GM18909 (cell line): ENCODE data around the gene HOXA10.

Source experiments
- ATAC-seq: cut with Tn5 transposase; IDR thresholded peaks from one replicate; pipeline ENCODE4 v1.9.1; 2021; ENCODE audit warnings: mild to moderate bottlenecking; ENCODE audit not compliant: unreplicated experiment, poor library complexity

The HOXA10 gene

DNA sequence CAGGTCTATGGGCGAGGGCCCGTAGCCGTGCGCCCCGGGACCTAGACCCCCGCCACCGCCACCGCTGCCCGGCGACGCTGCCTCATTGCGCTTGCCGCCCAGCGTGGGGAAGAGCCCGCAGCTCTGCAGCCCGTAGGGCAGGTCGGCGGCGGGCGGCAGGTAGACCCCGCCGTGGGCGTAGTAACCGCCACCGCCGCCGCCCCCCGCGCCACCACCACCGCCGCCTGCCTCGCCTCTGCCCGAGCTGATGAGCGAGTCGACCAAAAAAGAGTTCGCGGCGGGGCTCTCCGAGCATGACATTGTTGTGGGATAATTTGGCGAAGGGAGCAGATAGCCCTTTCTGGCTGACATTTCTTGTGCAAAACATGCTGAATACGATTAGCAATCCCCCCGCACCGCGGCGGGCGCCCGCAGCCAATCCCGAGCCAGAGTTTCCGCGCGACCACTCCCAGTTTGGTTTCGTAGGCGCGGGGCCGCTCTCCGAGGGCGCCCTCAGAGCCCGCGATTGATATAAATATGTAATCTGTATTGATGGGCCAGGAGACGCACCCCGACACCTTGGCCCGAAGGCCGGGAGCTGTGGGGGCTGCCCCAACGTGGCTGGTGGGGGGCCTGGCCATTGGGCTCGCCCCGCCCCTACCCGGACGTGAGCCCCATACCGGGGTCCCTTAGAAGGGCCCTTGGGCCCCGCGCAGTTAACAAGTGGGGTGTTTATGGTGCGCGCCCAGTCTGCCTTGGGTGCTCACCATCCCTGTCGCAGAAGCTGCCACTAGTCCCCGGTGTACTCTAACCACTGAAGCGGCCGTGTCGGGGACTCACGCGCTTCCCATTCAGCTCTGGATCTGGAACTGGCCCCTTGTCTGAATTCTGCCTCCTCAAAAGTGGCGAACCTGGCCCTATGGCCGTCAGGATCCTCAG is at the start of gene HOXA10:
Gene HOXA10, minus strand, starts transcription at position 365 of the 918 bp plus-strand sequence. Its CDS starts 14 bp downstream, at position 351.
- ATAC-seq = no peak

- no peak for ATAC-seq
These were observed 47.2 kb upstream of the HOXA10 start for GRCh38 chr7:27221201-27221797.

DNA sequence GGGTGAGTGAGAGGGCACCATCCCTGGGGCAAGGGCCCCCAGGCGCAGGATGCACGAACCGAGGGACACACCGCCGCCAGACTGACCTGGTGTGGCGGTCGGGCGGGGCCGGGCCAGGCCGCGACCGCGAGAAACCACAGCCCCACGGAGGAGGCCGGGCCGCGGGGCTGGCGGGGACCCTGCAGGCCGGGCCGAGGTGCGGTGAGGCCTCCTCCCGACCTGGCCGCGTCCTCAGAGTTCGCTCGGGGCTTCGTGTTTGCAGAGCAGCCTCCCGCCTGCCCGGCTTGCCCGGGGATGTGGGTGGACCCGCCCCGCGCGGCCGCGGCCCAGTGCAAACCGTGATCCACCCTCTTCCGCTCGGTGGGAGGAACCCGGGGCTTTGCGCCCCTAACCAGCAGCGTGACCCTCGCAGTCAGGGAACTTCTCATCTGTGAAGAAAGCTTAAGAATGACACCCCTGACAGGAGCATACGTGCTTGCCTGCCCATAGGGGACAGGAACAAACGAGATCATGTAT is 46.4 kb upstream of the HOXA10 start:
- ATAC-seq = no peak

DNA sequence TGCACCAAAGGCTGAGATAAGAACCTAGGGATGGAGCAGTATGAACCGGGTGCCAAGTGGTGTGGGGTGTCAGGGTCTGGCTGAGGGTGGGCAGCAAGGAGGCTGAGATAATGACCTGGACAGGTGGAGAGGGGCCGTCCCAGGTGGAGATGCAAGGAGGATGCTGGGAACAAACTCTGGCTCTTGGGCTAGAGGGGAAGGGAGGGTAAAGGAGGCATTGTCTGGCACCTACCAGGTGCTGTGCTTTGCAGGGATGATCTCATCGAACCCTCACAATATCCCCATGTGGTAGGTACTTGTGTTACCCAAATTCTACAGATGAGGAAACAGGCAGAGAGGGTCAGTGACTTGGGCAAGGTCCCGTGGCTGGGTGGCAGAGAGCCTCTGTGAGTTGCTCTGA is 45.7 kb upstream of the HOXA10 start:
- no peak for ATAC-seq

DNA sequence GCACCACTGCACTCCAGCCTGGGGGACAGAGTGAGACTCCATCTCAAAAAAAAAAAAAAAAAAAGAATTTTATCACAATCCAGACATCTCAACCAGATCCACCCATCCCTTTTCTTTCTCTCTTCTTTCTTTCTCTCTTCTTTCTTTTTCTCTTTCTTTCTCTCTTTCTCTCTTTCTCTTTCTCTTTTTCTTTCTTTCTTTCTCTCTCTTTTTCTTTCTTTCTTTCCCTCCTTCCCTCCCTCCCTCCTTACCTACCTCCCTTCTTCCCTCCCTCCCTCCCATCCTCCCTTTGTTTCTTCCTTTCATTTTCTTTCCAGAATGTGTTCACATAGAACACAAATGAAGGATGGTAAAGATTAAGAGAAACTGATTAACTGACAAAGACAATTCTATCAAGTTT is 43.8 kb upstream of the HOXA10 start:
- no peak for ATAC-seq

DNA sequence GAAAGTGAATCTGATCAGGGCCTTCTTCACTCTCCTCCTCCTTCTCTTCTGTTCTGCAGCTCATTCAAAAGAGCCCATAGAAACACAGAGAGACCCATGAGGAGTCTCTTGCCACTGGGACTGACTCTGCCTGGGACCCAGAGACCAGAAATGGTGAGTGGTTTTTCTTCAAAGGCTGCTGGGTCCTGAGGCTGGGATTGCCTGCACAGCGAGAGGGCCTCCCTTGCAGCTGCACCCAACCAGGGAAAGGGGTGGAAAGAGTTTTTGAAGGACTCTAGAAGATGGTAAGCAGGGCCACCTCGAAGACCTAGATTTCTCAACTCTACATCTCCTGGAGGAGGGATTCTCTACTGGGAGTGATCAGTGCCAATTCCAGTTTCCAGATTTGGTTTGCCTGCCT is 41.2 kb upstream of the HOXA10 start:
- ATAC-seq = no peak

- no peak for ATAC-seq
These were observed 40.3 kb upstream of the HOXA10 start for GRCh38 chr7:27214239-27214950.

DNA sequence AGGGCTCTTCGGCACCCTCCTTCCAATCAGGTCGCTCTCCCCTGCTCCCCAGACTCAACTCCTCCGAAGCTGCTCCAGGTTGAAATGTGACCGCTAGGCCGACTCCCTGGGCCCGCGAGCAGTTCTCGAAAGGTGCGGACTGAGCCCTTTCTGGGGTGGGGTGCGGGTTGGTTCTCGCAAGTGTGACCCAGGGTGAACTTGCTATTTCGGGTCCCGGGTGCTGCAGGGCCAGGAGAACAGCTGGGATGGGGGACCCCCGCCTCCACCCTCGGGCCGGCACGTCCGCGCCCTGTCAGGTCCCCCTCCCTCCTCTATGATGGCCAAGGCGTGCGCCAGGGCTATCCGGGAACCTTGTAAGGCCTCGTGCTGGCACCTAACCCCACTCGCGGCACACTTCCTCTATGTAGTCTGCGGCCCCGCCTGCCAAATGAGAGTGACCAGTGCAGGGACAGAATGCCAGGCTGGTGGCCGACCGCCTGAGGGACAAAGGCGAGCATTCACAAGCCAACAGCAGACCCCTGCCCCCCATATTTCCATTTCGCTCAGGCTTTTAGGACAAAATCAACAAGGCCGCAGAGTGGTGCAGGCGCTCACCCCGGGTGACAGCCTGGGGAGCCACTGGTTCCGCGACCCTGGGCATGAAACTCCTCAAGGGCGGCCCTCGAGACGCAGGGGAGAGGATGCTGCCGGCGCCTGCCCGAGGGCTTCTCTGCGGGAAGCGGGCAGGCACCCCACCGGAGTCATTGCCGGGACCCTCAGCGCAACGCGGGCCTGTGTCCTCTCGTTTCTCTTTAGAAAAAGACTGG is 39.5 kb upstream of the HOXA10 start:
- ATAC-seq = no peak

- no peak for ATAC-seq
These were observed 38.6 kb upstream of the HOXA10 start for GRCh38 chr7:27212497-27213432.

DNA sequence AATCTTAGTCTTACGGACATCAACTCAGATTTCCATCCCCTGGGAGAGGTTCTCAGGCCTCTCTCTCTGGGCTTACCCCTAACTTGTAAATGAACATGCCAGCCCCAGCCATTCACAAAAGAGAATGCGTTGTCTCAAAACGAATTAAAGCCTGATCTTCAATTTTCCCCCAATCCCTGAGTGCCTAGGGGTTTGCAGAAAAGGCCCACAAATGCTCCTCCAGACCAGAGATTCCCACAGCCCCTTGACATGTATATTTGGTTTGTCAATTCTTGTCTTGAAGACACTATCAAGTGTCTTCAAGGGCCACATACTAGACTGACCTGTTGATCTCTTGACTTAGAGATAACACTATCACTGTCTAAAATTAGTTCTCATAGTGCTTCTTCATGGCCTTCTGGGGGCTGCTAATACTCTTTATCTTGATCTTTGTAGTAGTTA is 37.7 kb upstream of the HOXA10 start:
- no peak for ATAC-seq

- ATAC-seq = no peak
These were observed 36.9 kb upstream of the HOXA10 start for GRCh38 chr7:27211084-27211446.

DNA sequence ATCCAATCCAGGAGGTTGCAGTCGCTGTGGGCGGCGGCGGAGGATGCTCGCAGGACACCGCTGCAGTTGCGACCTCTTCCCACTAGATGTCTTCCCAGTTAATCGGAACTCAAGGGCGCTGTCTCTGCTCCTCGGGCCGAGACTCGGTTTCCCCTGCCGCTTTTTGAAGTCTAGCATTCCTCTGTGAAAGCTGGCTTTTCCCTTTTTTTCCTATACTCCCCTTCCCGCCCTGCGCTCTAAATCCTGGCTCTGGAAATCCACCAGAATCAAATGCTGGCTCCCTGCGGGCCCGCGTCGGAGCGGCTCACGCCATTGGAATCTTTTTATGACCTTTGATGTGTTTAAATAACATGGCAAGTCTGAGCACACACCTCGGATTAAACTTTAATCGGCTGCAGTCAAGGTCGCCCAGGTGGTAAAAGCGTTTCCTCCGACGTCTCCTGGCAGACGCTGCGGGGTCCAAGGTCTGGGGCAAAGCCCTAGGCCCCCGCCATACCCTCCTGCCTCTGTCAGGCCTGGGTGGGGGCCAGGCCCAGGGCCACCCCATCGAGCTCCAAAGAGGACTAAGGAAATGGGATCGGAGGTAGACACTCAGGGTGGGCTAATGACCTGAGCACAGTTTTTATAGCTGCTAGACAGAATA is 36.4 kb upstream of the HOXA10 start:
- no peak for ATAC-seq

DNA sequence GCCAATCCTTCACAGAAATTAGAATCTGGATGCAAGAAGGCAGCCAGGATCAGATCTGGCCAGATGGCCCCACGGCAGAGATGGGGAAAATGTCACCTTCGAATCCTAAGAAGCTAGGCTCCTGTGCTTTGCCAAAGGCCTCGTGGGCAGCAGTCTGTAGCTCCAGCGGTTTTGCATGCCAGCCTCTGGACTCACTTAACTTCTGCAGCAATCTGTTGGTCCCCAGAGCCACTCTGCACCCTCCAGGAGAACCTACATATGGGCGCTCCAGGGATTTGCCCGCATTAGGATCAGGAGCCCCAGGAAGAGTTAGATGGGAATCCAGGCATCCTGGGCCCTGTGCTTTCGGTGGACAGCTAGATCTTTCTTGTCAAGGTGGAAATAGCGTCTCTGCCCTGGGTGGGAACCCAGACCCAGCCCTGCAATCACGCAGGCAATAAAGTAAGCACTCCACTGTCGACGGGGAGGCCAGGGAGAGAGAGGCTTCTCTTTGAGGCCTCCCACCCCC is 35.9 kb upstream of the HOXA10 start:
- ATAC-seq = no peak

GRCh38 chr7:27208998-27209397 is 34.9 kb upstream of the HOXA10 start:
- ATAC-seq = no peak

DNA sequence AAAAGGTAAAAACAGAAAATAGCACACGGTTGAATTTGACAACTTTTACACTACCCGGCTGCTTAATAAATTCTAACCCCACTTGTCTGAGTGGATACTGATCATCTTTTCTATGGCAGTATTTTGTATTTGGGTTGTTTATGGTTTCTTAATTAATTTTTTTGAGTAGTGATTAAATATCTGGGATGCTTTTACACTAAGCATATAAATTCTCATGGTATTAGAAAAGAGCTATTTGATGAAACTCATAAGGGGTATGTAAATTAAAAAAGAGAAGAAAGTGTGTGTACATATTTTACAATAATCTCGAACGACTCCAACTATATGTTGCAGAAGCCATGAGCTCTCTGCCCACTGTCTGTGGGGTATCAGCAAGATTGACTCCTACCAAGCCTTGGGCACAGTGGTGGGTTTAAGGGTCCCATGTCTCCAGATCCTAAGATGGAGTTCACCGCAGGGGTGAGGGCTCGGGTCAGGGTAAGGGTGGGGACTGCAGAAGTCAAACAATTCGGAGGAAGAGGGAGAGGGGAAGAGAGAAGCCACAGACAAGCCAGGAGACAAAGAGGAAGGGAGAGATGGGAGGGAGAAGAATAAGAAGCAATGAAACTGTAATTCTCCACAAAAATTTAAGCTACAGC is 33.3 kb upstream of the HOXA10 start:
- ATAC-seq = no peak

DNA sequence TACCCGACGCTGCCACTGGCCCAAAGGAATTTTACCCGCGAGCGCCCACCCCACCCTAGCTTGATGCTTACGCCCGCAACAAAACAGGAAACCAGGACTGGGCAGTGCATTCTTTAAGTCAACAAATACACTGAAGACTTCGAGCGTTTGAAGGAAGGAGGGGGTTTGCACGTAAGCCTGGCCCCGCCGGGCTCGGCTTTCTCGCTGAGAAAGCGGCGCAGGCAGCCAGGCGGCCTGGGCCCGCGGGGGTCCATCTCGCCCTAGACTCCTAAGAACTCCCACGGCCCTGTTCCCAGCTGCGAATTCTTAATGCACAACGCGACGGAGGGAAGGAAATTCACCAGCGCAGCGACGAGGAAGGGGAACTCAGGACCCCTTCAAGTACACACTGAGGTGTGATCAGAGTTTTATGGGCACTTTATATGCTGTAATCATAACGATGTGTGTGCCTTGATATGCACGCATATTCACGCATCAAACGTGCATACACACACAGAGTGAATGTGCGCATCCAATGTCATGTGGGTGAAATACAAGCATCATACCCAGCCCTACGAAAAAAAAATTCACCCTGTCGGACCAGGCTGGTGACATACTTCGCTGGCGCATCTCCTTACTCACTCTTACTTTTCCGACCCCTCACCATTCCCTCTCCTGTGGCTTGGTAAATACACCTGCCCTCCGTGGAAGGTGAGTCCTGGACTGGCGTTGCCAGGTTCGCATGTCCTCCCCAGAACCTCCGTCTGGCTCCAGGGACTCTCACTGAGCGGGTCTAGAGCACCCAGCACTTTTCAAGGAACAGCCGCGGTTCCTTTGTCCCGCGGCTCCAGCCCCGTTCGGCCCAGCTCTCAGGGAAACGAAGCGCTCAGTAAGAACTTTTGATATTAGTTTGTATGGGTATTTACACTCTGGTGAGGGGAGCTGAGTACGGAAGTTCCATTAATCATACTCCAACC is 31.5 kb upstream of the HOXA10 start:
- ATAC-seq = no peak

GRCh38 chr7:27204851-27205322 is 30.8 kb upstream of the HOXA10 start:
- ATAC-seq = no peak
